HCEC 1CT (cell line): ENCODE measurements around the gene UBASH3B.
A peak's percentile ranks its signal among the peaks of the same experiment; 100 is the strongest.

Experiments
- DNase-seq: peaks from one replicate; pipeline ENCODE4 v3.0.0-alpha.2; 2017

UBASH3B gene

DNA sequence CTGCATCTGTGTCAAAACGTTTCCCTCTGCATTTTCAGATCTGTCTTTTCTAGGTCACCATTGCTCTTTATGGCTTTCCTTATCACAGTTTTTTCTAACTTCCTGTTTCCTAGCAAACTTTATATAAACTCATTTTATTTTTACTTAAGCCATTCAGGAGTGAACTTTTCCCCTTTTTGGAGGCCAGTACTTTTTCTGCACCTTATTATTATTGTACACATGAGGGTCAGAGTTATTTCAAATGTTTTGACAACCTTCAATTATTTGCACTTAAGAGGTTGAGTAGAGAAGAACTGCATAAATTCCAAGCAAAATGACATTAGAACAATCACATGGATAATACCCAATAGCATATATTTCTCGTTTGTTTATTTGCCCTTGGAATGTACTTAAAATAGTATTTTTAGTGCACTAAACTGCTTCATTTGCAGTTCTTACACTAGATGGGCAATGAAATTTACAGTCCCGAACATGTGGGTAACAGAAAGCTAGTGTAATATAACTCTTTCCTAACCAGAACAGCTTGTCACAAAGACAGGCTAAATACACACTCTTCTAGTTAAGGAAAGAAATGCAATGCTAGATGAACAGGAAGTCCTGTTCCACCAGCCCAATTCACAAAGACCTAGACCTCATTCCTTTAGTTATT, 79.5 kb downstream of the UBASH3B start:
- no peak for DNase-seq

DNA sequence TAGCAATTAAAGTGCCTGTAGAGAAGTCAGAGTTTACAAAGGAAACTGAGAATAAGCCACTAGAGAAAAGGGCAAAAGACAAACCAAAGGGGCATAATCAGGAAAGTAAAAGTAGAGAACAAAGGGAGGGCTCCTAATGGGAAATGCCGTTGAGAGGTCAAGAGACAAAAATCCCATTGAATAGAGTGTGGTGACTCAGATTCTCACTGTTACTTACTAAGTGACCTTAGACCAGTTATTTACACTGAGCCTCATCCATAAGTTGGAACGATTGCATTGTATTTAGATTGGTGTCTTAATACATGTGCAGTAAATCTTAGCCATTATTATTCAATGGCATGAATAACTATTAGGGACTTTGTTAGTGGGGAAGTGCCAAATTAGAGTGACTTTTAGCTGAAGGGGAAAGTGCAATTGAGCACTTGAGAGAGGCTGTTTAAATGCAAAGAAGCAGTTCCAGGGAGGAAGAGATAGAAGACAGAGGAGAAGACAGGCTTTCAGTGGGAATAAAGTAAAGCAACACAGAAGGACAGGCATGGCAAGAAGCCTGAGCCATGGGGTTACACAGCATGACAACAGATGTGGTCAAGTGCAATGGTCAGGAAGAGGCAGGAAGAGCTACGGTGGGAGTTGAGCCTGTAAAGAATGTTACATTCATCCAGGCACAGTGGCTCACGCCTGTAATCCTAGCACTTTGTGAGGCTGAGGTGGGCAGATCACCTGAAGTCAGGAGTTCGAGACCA, 82.6 kb downstream of the UBASH3B start:
- peak; percentile 22 for DNase-seq

DNA sequence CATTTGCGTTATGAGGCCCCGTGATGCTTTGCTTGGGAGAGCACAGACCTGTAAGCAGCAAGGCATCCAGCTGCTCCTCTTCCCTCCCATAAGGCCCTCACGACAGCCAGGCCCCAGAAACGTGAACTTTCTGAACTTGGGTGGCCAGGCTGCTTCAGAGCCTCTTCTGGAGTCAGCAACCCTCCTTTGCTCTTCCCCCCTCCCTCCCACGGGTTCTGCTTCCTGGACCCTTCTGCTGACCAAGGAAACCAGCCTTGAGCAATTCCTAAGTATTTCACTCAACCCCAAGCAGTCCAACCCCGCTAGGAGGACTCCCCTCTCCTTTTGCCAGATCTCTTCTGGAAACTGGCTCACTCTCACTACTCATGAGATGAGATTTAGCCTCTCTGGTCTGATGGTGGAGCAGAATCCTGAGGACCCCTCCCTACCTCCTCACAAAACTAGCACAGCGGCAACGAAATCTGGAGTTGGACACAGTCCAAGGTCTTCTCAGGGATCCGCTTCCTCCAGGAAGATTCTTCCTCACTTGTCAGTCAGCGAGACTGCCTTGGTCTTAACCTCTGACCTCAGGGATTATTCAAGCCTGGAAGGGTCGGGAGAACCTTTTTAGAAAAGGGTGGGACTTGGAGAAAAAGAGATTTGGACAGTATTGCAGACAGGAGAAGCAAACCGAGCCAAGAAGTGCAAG, 86.2 kb downstream of the UBASH3B start:
- DNase-seq = peak; percentile 48

DNA sequence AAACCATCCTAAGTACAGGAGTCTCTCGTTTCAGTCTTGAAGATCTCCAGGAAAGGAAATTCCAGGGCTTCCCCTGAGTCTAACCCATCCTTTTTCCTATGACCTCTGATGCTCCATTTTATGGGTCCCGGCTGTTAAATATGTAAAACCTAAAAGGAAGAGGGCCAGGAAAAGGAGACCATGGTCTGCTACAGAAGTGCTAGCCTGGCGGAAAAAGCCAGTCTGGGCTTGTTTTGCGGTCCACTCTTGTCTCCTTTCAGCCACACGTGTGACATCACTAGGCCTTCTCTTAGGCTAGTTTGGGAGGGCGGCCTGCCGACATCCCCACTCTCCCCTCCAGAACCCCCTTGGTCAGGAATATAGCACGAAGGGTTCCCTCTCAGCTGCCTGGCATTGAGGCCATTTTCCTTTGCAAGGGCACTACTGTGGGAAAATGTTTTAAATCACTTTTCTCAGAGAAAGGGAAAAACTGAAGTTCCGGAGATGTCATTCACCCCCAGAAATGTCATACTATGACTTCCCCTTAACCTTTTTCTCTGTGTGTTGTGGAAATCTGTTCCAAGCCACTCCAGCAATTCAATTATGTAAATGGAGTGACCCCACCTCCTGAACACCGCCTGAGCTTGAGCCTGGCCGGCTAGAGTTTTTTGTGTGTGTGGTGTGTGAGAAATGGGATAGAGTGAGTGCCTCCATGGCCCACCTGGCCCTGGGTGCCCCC, 86.9 kb downstream of the UBASH3B start:
- DNase-seq = no peak

DNA sequence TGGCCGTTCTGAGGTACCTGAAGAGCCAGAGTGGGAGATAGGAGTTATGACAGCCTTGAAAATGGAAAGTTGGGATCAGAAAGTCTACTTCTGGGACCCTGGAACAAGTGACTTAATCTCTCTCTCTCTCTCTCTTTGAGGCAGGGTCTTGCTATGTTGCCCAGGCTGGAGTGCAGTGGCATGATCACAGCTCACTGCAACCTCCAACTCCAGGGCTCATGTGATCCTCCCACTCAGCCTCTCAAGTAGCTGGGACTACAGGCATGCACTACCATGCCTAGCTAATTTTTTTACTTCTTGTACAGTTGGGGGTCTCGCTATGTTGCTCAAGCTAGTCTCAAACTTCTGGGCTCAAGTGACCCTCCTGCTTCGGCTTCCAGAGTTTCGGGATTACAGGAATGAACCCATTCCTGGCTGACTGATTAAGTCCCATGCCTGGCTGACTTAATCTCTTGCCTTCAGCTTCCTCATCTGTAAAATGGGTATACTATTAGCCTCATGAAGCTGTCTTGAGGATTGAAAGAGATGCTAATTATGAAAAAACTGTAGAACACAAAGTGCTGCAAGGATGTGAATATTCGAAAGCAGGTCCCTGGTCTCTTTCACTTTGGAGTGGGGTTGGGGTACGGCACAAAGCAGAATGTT, 87.7 kb downstream of the UBASH3B start:
- no peak for DNase-seq

DNA sequence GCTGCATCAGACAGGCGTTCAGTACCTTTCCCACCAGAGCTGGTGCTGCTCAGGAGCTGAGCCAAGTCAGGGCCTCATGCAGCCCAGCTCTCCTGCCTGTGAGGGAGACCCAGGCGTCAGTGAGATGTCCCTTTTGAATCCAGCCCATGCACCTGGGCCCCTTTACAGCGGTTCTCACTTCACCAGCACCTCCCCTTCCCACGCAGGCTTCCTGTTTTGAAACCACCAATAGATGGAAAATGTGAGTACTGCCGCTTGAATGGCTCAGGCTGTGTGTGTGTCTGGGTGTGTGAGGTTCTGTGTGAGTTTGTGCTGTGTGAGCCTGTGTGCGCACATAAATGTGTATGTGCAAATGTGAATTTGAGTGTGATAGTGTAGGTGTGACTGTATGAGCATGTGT, 88.4 kb downstream of the UBASH3B start:
- DNase-seq = no peak

DNA sequence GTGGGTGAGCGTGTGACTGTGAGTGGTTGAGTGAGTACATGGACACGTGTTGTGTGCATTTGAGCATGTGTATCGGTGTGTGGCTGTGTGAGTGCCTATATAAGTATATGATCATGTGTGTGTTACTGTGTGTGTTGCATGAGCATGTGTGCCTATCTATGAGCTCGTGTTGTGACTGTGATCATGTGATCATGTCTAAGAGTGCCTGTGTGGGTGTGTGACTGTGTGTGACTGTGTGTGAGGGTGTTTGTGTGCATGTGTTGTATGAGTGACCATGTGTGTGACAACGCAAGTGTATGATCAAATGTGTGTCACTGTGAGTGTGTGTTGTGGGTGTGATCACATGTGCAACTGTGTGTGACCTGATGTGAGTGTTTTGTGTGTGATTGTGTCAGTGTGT, 88.8 kb downstream of the UBASH3B start:
- no peak for DNase-seq

DNA sequence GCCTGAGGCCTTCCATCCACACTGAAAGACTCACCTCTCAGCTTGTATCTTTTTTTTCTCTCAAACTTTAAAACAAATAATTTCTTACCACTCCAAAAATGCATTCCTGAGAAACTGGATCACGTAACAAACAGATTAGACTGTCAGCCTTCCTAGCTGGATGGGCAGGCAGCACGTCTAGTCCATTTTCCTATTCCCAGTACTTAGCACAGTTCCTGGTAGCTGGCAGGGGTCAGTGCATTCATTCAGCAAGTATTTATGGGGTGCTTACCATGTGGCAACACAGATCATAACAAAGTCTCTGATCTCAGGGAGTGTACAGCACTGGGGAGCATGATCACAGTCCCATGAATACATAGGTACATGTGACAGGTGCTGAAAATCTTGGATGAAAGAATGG, 89.6 kb downstream of the UBASH3B start:
- DNase-seq = peak; percentile 64

DNA sequence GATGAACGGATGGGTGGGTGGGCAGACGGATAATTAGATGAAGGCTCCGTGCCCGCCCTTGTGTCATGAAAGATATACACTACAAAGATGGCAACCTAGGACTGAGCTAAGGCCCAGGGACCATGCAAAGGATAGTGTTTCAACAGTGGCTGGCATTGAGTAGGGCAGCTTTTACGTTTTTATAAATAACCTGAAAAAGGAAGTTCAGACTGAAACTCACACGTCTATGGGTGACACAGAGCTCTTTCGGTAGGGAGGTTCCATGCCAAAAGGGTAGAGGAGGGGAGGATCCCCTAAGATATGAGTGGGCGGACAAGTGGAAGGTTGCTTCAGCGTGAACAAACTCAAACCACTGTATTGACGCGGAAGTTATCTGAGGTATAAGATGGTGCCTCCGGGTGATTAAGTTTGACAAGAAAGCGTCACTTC, 90.5 kb downstream of the UBASH3B start:
- DNase-seq = no peak

DNA sequence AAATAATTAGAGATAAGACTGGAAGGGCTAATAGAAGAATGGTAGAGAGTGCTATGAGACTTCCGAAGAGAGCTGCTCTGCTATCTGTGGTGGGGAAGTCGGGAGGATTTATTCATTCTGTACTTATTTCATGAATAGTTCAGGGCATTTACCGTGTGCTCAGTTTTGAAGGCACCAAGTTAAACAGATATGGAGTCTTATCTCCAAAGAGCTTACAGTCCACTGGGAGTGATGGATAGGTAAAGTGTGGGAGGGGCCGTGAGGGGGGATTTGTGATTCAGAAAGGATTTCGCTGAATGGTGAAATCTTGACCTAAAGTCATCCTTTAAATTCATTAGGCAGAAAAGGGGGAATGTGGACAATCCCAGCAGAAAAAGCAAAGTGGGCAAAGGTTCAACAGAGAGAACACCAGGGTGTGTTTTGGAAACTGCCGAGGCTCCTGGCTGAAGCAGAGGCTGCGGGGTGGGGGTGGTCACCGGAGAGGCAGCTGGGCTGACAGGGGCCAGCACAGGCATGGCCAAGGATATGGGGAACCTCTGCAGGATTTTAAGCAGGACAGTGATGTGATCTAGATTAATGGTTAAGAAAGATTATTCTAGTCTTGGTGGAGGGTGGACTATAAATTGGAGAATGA, 91.2 kb downstream of the UBASH3B start:
- no peak for DNase-seq

DNA sequence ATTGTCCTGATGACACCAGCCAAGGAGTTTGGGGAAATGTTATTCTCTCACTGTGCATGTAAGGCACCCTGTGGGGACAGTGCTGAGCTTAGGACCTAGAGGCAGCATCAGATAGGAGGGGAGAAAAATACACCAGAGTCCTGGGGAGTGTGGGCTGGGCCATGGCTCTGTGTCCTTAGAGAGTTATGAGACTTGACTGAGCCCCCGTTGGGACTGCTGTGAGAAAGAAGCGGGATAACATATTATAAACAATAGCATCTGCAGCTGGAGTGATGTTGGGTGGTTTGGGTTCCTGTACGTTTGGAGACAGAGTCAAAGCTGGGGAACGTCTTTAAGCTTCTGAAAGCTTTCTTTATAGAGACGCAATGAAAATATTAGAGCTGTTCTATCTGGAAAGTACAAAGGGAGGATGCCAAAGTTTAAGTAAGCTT, 91.8 kb downstream of the UBASH3B start:
- peak; percentile 34 for DNase-seq

DNA sequence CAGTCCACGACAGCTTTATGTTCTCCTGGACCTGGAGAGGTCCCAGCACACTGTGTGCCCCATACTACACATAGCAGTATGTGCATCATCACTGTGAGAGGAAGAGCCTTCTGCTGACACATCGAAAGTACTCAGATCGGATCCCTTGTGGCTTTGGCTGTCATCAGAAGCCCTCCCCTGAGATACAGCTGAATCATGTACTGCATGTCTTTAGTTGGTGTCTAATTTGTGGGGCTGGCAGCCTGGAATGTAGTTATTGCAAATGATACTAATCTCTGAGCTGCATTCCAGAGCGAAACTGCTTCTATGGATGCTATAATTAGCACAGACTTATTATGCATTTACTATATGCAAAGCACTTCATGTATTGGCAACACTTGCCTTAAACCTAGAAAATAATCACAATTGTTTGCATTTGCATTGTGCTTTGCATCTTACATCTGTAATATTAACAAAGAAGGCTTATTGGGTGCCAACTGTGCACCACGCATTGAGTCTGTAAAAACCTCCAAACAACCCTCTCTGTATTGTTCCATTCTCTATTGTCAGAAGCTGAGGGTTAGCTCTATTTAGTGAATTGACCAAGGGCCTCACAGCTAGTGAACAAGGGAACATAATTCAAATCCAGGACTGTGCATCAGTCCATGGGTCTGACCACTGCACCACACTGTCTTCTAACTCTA, 93.6 kb downstream of the UBASH3B start:
- peak; percentile 97 for DNase-seq

DNA sequence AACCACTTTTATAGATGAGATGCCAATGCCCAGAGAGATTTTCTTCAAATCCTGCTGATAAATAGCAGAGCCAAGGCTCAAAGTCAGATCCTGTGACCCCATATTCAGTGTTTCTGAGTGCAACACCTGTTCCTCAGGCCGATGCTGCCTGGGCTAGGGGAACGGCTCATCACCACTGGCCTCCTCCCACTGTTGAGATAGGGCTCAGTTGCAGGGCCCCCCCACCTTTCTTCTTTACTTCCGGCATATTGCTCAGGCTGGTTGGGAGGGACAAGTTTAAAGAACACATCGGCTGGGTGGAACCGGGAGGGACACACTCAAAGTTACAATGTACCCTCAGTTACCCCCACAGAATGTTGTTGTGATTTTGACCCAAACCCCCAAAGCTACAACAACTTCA, 94.5 kb downstream of the UBASH3B start:
- DNase-seq = no peak

DNA sequence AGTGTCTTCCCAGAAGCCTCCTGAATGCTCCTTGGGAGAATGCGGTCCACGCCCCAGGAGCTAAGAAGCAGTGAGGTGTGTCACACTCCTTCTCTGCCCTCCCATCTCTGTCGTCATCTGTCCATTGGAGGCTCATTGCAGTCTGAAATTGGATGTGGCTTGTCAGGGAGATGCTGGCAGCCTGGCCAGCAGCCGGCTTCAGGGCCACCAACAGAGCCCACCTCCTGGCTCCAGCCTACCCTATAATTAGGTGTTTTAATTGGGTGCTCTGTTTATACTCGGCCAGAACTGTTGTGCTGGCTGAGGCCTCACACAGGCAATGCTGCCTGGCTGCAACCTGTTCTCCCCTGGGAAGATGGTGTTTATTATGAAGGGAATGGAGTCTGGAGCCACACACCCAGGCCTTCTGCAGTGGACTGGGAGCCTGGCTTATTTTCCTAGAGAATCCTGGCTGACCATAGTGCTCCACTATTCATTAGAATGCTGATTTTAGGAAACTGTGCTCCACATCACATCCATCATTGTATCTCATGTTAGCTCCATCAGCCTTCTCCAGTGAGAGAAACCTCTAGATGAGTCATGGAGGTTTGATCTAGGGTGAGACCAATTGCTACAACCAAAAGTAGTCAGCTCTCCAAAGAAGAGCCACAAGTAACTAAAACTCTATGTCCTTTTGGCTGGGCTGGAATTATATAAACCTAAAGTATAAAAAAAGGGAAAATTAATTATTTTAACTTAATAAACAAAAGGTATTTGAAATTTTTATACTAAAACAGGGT, 96.0 kb downstream of the UBASH3B start:
- DNase-seq = peak; percentile 62

DNA sequence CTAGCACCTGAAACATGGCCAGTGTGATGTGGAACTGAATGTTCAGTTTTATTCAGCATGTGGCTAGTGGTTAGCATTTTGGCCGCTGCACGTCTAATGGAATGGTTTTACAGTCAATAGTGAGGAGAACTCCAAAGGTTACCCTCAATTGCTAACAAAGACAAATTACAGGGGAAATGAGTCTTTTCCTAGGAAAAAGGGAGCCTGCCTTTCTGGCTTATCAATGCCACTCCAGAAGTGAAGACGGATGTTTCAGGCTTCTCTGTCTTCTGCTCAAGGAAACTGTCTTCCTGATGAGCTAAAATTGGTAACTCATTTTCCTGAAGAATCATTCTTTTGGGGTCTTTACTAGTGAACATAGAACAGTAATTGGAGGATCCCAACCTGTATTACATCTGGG, 98.5 kb downstream of the UBASH3B start:
- no peak for DNase-seq

DNA sequence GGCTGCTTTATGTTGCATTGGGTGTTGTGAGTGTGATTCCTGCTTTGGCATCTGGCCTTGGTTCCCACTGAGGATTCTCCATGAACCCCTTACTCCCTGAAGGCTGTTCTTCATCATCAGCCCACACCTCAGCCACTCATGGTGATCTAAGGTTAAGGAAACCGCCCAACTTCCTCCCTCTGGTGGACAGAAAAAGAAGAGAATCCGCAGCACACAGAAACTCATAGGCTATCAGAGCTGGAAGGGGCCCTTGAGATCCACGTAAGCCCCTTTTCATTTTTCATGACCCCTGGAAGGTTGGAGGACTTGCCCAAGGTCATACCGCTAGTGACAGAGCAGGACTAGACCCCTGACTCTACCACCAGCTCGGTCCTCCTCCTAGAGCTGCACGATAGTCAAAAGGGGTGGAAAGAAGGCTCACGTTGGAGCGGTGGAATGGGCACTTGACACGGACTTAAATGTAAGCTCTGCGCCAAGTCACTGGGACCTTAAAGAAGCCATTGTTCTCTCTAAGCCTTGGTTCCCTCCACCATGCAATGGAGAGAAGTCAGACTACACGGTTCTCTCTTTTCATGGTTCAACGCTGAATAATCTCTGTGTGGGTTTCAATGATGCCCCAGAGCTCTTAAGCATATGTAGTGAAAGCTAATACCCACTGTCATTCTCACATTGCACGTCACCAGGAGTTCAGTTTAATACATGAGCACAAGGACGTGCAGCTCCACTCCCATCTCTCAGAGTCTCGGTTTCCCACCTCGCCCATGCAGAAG, 99.2 kb downstream of the UBASH3B start:
- DNase-seq = no peak

DNA sequence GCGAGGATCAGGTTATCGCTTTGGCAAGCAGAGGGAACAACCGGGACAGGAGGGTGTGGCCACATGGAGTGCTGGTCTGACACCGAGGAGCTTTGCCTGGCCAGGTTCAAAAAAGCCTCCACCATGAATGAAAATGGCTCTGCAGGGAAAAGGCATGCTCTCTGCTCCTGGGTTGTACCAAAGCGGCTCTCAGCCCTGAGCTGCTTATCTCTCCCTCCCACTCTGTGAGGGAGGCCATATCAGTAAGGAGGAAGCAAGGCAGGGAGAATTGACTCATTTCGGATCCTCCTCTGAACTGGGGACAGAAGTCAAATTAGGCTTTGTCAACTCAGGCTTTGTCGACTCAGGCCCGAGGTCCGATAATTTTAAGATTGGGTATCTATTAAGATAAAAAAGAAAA, 99.9 kb downstream of the UBASH3B start:
- no peak for DNase-seq

DNA sequence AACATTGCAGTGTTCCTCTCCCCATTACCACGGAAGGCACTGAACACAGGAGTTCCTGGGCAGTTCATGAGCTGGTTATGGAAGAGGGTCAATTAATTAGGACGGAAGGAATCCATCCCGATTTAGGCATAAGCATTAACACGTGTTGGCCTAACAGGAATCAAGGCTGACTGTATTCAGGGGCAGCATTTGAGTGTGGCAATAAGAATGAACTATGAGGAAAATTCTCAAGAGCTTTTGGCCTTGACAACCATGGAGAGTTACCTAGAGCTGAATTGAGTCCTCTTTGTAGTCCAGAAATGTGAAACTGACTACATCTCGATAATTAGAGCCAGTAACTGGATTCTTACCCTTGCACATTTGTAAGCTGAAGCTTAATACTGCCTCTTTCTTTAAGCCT, 100.4 kb downstream of the UBASH3B start:
- no peak for DNase-seq

DNA sequence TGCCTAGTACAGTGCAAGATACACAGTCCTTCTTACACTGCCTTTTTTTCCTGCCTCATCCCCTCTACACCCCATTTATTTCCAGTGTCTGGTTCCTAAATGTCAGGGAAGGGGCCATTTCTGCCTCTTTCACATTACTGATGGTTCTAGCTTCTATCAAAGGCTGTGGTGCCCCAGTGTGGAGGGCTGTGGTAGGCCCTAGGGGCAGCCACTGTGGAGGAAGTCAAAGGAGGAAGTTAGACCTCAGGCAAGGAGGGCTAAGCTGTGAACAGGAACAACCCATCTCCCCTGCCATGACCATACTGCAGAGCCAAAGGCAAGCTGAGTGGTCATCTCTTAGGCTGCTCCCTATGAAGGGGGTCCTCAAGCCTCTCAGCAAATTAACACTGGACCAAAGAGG, 100.9 kb downstream of the UBASH3B start:
- DNase-seq = no peak

DNA sequence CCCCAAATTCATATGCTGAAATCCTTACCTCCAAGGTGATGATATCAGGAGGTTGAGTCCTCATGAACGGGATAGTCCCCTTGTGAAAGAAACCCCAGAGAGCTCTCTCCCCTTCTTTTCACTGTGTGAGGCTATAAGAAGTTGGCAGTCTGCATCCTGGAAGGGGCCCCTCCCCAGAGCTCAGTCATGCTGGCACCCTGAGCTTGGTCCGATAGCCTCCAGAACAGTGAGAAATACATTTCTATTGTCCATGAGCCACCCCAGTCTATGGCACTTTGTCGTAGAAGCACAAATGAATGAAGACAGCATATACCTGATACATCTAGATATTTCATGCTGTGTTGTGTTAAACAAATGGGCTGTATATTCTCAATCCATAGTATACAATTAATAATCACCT, 101.7 kb downstream of the UBASH3B start:
- DNase-seq = no peak
